Smooth muscle cell (in vitro differentiated cells): ENCODE results near the gene EDEM1. TPM values are rescaled to one million over a fixed set of nuclear protein-coding genes. Genes with fewer than 3 reads are reported as not detected.

Source experiments
- DNase-seq: peaks from one replicate; lab custom pipeline; 2025; ENCODE audit not compliant: unreplicated experiment; lab: John Stamatoyannopoulos, UW
- H2AFZ ChIP-seq: fragments of 200-600 bp; sonication (generic); 2 replicates; pipeline ENCODE4 v1.6.0; 2016; ENCODE audit warnings: antibody characterized with exemption, low read depth, mild to moderate bottlenecking
- H3F3A ChIP-seq: fragments of 200-600 bp; sonication (generic); 2 replicates; pipeline ENCODE4 v1.6.0; 2017; ENCODE audit warnings: antibody characterized with exemption, low read depth
- H3K27ac ChIP-seq: fragments of 200-600 bp; sonication (generic); 2 replicates; pipeline ENCODE4 v1.5.1; 2016; ENCODE audit warnings: low read depth, mild to moderate bottlenecking
- H3K27me3 ChIP-seq: fragments of 200-600 bp; sonication (generic); 2 replicates; pipeline ENCODE4 v1.6.1; 2016; ENCODE audit warnings: low read depth, mild to moderate bottlenecking
- H3K36me3 ChIP-seq: fragments of 200-600 bp; sonication (generic); 2 replicates; pipeline ENCODE4 v1.5.1; 2016; ENCODE audit warnings: low read depth
- H3K4me1 ChIP-seq: fragments of 200-600 bp; sonication (generic); 2 replicates; pipeline ENCODE4 v1.5.1; 2016; ENCODE audit warnings: low read depth
- H3K4me2 ChIP-seq: fragments of 200-600 bp; sonication (generic); 2 replicates; pipeline ENCODE4 v1.6.0; 2016; ENCODE audit warnings: mild to moderate bottlenecking
- H3K4me3 ChIP-seq: fragments of 200-600 bp; sonication (generic); 2 replicates; pipeline ENCODE4 v1.5.1; 2016; ENCODE audit warnings: mild to moderate bottlenecking
- H3K79me2 ChIP-seq: fragments of 200-600 bp; sonication (generic); 2 replicates; pipeline ENCODE4 v1.6.0; 2016; ENCODE audit warnings: low read depth, mild to moderate bottlenecking
- H3K9ac ChIP-seq: fragments of 200-600 bp; sonication (generic); 2 replicates; pipeline ENCODE4 v1.6.0; 2016; ENCODE audit warnings: low read depth
- H3K9me3 ChIP-seq: fragments of 200-600 bp; sonication (generic); replicated peaks from 2 replicates; pipeline ENCODE4 v1.5.1; 2016; ENCODE audit warnings: low read depth
- H4K20me1 ChIP-seq: fragments of 200-600 bp; sonication (generic); 2 replicates; pipeline ENCODE4 v1.6.0; 2016; ENCODE audit warnings: low read depth
- WGBS: methylation state at CpG from one replicate; pipeline ENCODE4 v1.1.7; 2016; ENCODE audit warnings: low lambda C conversion rate; 5-methylcytosine and 5-hydroxymethylcytosine counted together
- polyA plus RNA-seq: library from polyadenylated mRNA; unstranded; fragments of >200 nt; fragmentation: Nextera tagmentation; extraction: Ambion mirVana; gene quantifications from 2 replicates; pipeline ENCODE4 v1.2.1, GENCODE V29; 2016
- total RNA-seq: library from RNA; depleted of rRNA; stranded (reverse); fragments of >200 nt; gene quantifications from 2 replicates; pipeline ENCODE4 v1.2.3, GENCODE V29; 2014
- TF ChIP-seq, protein P1 (sequence below): fragments of 200-600 bp; sonication (generic); IDR thresholded peaks from 2 replicates; pipeline ENCODE4 v1.5.1; 2017; ENCODE audit warnings: borderline replicate concordance, mild to moderate bottlenecking, antibody characterized with exemption; ENCODE audit not compliant: insufficient read depth, poor library complexity, severe bottlenecking

Gene EDEM1
- total and polyA plus RNA-seq, 2 experiments from 2014 or later, result 29.0 to 43.6 TPM

DNA sequence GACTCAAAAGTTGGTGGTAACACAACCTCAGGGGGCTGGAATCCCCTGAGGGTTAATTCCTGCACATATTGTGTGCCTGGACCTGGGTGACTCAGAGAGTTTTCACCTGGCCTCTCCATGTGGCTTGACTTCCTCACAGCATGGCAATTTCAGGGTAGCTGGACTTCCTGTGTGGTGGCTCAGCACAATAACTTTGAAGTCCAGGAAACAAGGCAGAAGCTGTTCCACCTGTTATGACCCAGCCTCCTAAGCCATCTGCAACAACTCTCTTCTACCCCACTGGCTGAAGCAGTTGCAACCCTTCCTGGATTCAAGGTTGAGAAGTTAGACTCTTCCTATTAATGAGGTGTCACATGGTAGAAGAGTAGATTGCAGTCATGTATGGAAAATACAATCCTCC is 58.4 kb downstream of the EDEM1 start:
- TF ChIP-seq, protein P1, sequence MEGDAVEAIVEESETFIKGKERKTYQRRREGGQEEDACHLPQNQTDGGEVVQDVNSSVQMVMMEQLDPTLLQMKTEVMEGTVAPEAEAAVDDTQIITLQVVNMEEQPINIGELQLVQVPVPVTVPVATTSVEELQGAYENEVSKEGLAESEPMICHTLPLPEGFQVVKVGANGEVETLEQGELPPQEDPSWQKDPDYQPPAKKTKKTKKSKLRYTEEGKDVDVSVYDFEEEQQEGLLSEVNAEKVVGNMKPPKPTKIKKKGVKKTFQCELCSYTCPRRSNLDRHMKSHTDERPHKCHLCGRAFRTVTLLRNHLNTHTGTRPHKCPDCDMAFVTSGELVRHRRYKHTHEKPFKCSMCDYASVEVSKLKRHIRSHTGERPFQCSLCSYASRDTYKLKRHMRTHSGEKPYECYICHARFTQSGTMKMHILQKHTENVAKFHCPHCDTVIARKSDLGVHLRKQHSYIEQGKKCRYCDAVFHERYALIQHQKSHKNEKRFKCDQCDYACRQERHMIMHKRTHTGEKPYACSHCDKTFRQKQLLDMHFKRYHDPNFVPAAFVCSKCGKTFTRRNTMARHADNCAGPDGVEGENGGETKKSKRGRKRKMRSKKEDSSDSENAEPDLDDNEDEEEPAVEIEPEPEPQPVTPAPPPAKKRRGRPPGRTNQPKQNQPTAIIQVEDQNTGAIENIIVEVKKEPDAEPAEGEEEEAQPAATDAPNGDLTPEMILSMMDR, result no peak

DNA sequence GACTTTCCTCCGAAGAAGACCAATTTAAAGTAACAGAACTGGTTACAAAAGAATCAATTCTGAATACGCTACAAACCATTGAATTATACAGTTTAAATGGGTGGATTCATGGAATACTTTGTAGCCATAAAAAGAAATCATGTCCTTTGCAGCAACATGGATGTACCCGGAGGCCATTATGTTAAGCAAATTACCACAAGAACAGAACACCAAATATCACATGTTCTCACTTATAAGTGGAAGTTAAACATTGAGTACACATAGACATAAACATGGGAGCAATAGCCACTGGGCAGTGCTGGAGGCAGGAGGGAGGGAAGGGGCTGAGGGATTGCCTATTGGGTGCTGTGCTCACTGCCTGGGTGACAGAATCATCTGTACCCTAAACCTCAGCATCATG is 61.3 kb downstream of the EDEM1 start:
- no peaks in the 10 kb centered on the region for H3F3A ChIP-seq
- H3K27me3 ChIP-seq, result no peaks in the 10 kb centered on the region
- no peak overlapping the region for H3K27ac ChIP-seq
- no peaks in the 10 kb centered on the region for H4K20me1 ChIP-seq
- no peak overlapping the region for H3K9ac ChIP-seq
- 95% methylated on average over 3 of the region's 3 CpGs for WGBS
- no peaks in the 10 kb centered on the region for H3K79me2 ChIP-seq
- no peaks in the 10 kb centered on the region for H3K9me3 ChIP-seq
- no peaks in the 10 kb centered on the region for H3K36me3 ChIP-seq
- no peak overlapping the region for H3K4me3 ChIP-seq
- TF ChIP-seq, protein P1, result no peak
- no peak overlapping the region for H3K4me2 ChIP-seq
- H2AFZ ChIP-seq, result no peak overlapping the region
- no peak for DNase-seq
- H3K4me1 ChIP-seq, result no peaks in the 10 kb centered on the region

More for the DNA sequence above, 58.4 kb downstream of the EDEM1 start:
- DNase-seq, result no peak
- no peaks in the 10 kb centered on the region for H3K36me3 ChIP-seq
- no peaks in the 10 kb centered on the region for H3K4me1 ChIP-seq
- H3K4me3 ChIP-seq, result no peak overlapping the region
- H3K27ac ChIP-seq, result no peak overlapping the region
- H2AFZ ChIP-seq, result no peak overlapping the region
- H3K27me3 ChIP-seq, result no peaks in the 10 kb centered on the region
- H3K4me2 ChIP-seq, result no peak overlapping the region
- no peaks in the 10 kb centered on the region for H4K20me1 ChIP-seq
- H3F3A ChIP-seq, result no peaks in the 10 kb centered on the region
- H3K9ac ChIP-seq, result no peak overlapping the region
- H3K9me3 ChIP-seq, result no peaks in the 10 kb centered on the region
- H3K79me2 ChIP-seq, result no peaks in the 10 kb centered on the region

DNA sequence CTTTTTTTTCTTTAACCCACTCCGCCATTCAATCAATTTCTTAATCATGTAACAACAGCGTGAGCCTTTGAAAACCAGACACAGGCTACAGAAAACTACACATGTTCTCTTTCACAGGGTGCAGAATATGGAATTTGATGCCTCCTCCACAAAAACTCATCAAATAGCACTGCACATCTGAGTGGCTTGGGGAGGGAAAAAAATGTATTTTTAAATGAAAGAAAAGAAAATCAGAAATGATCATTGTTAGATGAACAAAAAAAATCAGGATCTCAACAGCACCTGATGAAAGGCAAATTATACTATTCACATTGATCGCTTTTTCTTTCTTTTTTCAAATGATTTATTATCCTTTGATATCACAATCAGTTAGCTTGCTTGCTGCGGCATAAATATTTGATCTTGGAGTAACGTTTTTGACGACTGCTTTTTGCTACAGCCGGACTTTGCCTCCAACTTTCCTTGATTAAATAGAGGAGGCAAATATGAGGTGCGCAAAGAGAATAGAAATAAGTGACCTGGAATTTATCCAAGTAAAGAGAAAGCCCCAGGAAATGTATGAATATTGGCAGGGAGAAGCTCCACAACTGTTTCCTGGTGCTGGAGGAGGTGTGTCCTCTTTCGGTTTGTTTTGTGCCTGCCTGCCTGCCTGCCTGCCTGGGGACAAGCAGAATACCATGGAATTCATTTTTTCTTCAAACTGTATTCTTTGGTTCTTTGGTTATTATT is 63.1 kb downstream of the EDEM1 start:
- TF ChIP-seq, protein P1, result no peak
- H4K20me1 ChIP-seq, result no peaks in the 10 kb centered on the region
- H3K4me3 ChIP-seq, result peak overlapping the region; percentile 12
- H3K9me3 ChIP-seq, result no peaks in the 10 kb centered on the region
- H3K27me3 ChIP-seq, result no peaks in the 10 kb centered on the region
- WGBS, result 90% methylated on average over 9 of the region's 9 CpGs
- no peak overlapping the region for H2AFZ ChIP-seq
- no peak overlapping the region for H3K27ac ChIP-seq
- DNase-seq, result no peak
- H3K4me2 ChIP-seq, result no peak overlapping the region
- H3K36me3 ChIP-seq, result no peaks in the 10 kb centered on the region
- H3K9ac ChIP-seq, result no peak overlapping the region
- no peaks in the 10 kb centered on the region for H3K4me1 ChIP-seq
- H3K79me2 ChIP-seq, result no peaks in the 10 kb centered on the region
- no peaks in the 10 kb centered on the region for H3F3A ChIP-seq

GRCh38 chr3:5251196-5251583 is 63.7 kb downstream of the EDEM1 start:
- no peaks in the 10 kb centered on the region for H3K4me1 ChIP-seq
- no peaks in the 10 kb centered on the region for H3K36me3 ChIP-seq
- no peak overlapping the region for H2AFZ ChIP-seq
- H3K9ac ChIP-seq, result no peak overlapping the region
- H3K4me3 ChIP-seq, result no peak overlapping the region
- 93% methylated on average over 6 of the region's 6 CpGs for WGBS
- no peaks in the 10 kb centered on the region for H4K20me1 ChIP-seq
- H3K27ac ChIP-seq, result no peak overlapping the region
- H3F3A ChIP-seq, result no peaks in the 10 kb centered on the region
- no peaks in the 10 kb centered on the region for H3K9me3 ChIP-seq
- no peak overlapping the region for H3K4me2 ChIP-seq
- H3K79me2 ChIP-seq, result no peaks in the 10 kb centered on the region
- DNase-seq, result no peak
- TF ChIP-seq, protein P1, result no peak
- no peaks in the 10 kb centered on the region for H3K27me3 ChIP-seq
